Measurements from ENCODE around the gene ELMO3.

ELMO3 gene

DNA sequence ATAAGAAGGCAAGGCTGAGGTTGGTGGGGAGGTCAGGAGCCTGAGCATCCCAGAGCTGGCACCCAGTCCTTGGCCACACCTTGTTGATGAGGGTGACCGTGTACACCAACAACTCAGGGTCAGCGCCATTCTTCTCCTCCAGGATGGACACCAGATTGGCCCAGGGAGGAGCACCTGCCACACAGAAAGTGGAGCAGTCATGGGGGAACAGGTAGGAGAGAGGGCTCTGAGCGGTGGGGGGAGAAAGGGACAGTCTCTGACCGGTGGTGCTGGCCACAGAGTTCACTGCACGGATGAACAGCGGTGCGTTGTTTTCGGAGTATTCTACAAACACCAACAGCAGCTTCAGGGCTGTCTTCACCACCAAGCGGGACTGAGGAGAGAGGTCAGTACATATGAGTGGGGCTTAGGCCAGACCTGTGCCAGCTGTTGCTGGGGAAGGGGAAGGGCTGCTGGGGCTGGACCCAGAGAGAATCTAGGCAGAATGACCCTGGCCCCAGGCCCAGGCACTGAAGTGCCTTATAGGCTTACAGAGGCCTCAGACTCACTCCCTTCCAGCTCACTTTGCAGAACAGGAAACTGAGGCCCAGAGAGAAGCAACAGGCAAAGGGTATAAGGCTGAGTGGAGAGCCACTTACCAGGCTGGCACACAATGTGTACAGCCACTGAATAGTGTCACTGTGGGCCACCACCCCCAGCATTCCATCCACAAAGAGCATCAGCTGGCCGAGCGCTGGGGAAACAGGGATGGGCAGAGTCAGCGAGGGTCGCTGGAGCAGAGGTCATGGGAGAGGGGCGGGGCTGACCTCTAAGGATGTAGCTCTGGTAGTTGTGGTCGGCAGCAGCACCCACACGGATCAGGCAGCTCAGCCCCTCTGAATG, 38.7 kb downstream of the ELMO3 start:
- H3K27ac ChIP-seq, result no peak overlapping the region
- no peak for TF ChIP-seq CTCF (conservative IDR thresholded peaks at IDR 0.05)

- no peak for TF ChIP-seq CTCF (conservative IDR thresholded peaks at IDR 0.05)
- no peak overlapping the region for H3K27ac ChIP-seq
These were observed 39.3 kb downstream of the ELMO3 start for GRCh38 chr16:67238278-67238575.

GRCh38 chr16:67238806-67239470, 40.0 kb downstream of the ELMO3 start:
- no peak for TF ChIP-seq CTCF (conservative IDR thresholded peaks at IDR 0.05)
- no peak overlapping the region for H3K27ac ChIP-seq

- TF ChIP-seq CTCF (conservative IDR thresholded peaks at IDR 0.05), result no peak
- peak overlapping the region; percentile 67; the same call in 1 of the 2 replicates for H3K27ac ChIP-seq
These were observed 41.6 kb downstream of the ELMO3 start for GRCh38 chr16:67240506-67240905.

DNA sequence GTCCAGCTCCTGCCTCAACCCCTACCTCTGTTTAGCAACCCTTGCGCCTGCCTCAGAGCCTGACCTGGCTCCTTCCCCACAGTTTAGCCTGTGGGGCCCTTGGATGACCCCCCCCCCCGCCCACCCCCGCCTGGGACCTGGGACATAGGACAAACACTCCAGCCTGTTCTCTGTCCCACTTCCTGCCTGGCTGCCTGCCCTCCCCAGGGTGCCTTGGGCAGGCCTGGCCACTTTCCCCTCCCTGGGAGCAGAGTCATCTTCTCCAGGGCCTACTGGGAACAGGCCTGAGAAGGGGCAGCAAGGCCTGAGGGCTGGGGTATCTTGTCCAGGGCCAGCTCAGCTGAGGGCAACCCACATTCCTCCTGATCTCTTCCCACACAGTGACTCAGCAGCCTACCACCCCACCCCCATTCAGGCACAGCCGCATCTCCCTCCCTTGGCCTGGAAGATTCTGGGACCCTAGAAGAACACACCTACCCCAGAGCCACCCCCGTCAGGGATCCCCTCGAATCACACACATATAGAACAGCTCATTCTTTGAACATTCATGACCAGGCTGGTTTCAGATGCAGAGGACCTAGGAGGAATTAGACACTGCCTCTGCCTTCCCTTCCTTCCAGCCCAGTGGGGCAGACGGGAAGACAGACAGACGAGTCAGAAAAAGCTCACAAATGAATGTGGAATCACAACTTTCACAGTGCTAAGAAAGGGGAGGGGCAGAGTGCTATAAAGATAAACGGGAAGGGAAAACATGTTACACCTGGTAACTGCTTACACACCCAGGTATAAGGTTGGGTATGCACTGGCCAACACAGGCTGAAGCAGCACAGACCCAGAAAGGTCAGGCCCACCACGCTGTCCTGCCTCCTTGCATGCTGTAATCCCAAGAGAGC, 42.3 kb downstream of the ELMO3 start:
- no peak for TF ChIP-seq CTCF (conservative IDR thresholded peaks at IDR 0.05)
- H3K27ac ChIP-seq, result peak overlapping the region; percentile 67

GRCh38 chr16:67242138-67242730, 43.3 kb downstream of the ELMO3 start:
- H3K27ac ChIP-seq, result peak overlapping the region; percentile 67; the same call in 1 of the 2 replicates

More at GRCh38 chr16:67242138-67242730, 43.3 kb downstream of the ELMO3 start:
- TF ChIP-seq CTCF (conservative IDR thresholded peaks at IDR 0.05), result no peak

Measured in VCaP (cell line).